ENCODE measurements around the gene DOLPP1.
"Not testable (repeated sequence)": the region's sequence is repeated elsewhere in the genome, so short reads cannot be mapped to it uniquely, and the experiment has no call there.

Gene DOLPP1

DNA sequence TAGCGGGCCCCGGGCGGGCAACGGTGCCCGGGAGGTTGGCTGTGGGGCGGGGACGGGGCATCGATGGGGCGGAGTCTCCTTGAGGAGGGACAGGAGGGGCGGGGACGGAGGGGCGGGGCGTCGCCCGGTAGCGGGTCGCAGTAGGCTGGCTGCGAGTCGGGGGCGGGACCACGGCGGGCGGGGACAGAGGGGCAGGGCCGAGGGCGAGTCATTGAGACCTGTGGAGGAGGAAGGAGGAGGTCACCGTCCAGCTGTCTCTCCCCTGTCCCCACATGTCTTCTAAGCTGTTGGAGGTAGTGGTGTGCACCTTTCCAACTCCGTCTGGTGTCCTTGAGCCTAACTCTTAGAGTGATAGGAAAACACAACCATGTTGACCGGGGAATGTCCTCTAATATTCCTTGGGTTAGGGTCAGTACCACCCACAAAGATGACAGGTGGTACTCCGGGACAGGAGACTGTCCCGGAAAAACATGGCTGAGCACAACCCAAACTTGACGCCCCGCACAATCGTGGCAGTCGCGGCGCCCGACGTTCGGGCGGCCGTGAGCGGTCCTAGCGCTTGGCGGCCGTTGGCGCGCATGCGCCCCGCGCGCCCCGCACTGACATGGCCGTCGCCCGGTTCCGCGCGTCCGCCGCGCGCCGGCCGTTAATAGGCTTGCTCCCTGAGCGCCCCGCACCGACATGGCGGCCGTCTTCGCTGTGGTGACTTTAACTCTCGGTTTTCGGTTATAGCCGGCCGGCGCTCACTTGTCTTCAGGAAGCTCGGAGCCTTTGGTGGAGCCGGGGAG is 30.0 kb downstream of the DOLPP1 start, which contains the start of the genes CRAT and PTPA:
Gene CRAT (minus strand): TSS at position 54 of the 788 bp plus-strand sequence. CDS start 284 bp downstream, outside the sequence.
Gene PTPA (plus strand): TSS at position 676 of the 788 bp plus-strand sequence. CDS start 186 bp downstream, outside the sequence.
- FAIRE-seq, result no peak
- DNase-seq (ENCODE audit: low spot score), result peak; percentile 89

DNA sequence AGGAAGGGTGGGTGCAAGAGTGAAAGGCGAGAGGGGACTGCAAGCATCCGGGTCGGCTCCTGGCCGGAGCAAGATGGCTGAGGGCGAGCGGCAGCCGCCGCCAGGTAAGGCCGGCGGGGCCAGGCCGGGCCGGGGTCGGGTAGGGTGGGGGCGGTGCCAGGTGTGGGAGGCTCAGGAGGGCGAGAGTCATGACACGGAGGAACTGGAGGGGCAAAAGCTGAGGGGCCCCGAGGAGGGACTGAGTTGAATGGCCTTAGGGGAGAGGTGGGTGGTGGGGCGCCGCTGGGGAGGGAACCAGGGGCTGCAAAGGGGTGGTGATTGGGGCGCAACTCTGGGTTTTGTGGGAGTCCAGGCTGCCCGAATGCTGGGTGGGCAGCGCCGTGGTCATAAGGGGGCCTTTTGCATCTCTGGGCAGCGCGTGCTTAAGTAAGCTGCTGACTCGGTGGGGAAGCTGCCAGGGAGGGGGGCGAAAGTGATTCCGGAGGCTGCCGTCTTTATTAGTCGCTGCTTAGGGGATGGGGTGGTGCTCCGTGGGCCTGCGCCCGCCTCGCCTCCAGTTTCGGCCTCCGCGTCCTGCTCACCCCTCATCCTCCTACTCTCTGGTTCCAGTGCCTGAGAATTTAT is 30.7 kb downstream of the DOLPP1 start:
- peak; percentile 28 for DNase-seq (ENCODE audit: low spot score)
- FAIRE-seq, result no peak

DNA sequence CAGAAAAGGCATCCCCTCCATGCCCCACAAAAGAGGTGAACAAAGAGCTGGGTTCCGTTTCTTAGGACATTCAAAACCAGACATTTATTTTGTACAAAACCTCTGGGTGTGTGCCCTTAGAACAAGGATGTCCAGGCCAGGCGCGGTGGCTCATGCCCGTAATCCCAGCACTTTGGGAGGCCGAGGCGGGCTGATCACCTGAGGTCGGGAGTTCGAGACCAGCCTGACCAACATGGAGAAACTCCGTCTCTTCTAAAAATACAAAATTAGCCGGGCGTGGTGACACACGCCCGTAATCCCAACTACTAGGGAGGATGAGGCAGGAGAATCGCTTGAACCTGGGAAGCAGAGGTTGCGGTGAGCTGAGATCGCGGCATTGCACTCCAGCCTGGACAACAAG is 31.6 kb downstream of the DOLPP1 start:
- not testable (repeated sequence) for FAIRE-seq; DNase-seq (ENCODE audit: low spot score)

DNA sequence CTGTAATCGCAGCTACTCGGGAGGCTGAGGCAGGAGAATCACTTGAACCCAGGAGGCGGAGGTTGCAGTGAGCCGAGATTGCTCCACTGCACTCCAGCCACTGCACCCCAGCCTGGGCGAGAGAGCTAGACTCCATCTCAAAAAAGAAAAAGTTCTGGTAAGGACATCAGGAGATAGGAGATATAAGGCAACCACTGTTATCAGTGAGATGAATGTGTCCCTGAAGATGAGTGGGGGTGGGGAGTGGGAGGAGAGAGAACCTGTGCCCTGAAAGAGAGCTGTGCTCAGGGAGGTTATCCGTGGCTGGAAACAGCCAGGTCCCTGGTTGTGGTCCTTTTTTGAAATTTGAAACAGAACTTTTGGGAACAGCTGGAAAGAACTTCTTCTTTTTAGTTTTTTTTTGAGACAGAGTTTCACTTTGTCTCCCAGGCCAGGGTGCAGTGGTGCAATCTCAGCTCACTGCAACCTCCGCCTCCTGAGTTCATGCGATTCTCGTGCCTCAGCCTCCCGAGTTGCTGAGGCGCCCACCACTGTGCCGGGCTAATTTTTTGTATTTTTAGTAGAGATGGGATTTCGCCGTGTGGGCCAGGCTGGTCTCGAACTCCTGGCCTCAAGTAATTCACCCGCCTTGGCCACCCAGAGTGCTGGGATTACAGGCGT is 32.9 kb downstream of the DOLPP1 start:
- FAIRE-seq (no peak), DNase-seq (ENCODE audit: low spot score) (no peak)

DNA sequence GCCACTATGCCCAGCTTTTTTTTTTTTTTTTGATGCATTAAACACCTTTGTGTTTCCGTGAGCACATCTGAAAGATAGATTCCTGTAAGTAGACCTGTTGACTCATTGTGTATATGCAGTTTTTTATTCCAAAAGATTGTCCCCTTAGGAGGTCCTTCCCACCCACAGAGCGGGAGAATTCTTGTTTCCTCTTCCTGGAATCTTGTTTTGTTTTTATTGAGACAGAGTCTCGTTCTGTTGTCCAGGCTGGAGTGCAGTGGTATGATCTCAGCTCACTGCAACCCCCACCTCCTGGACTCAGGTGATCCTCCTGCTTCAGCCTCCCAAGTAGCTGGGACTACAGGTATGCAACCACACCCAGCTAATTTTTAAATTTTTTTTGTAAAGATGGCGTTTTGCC is 37.9 kb downstream of the DOLPP1 start:
- no peak for FAIRE-seq
- no peak for DNase-seq (ENCODE audit: low spot score)

DNA sequence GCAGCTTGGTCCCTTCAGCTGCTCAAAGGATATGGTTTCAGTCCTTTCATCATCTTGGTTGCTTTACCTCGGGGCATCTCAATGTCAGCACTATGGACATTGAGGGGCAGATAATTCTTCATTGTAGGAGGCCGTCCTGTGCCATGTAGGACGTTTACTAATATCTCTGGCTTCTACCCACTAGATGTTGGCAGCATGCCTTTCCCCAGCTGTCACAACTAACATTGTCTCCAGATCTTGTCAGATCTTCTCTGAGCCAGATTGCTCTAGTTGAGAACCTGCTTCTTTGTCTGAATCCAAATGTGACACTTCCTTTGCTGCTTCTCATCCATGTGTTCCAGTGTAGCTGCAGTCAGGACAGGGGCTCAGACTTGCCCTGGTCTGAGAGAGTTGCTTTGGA is 40.6 kb downstream of the DOLPP1 start:
- FAIRE-seq (no peak), DNase-seq (ENCODE audit: low spot score) (no peak)

DNA sequence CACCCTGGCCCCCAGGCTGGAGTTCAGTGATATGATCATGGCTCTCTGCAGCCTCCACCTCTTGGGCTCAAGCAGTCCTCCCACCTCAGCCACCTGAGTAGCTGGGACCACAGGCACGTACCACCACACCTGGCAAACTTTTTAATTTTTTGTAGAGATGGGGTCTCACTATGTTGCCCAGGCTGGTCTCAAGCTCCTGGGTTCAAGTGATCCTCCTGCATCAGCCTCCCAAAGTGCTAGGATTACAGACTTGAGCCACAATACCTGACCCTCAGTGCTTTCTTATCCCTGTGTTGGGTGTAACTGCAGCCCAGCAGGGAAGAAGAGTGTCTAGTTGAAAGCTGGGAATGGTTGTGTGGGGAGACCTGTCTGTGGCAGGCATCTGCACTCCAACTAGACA is 41.2 kb downstream of the DOLPP1 start:
- DNase-seq (ENCODE audit: low spot score) (no peak), FAIRE-seq (no peak)

DNA sequence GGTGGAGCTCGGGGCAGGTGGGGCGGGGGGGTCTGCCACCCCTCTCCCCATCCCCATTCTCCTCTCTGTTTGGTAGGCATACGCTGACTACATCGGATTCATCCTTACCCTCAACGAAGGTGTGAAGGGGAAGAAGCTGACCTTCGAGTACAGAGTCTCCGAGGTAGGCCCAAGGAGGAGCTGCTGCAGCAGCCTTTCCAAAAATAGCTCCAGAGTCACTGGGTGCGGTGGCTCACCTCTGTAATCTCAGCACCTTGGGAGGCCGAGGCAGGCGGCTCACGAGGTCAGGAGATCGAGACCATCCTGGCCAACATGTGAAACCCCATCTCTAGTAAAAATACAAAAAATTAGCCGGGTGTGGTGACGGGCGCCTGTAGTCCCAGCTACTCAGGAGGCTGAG is 42.1 kb downstream of the DOLPP1 start:
- not testable (repeated sequence) for FAIRE-seq; DNase-seq (ENCODE audit: low spot score)

DNA sequence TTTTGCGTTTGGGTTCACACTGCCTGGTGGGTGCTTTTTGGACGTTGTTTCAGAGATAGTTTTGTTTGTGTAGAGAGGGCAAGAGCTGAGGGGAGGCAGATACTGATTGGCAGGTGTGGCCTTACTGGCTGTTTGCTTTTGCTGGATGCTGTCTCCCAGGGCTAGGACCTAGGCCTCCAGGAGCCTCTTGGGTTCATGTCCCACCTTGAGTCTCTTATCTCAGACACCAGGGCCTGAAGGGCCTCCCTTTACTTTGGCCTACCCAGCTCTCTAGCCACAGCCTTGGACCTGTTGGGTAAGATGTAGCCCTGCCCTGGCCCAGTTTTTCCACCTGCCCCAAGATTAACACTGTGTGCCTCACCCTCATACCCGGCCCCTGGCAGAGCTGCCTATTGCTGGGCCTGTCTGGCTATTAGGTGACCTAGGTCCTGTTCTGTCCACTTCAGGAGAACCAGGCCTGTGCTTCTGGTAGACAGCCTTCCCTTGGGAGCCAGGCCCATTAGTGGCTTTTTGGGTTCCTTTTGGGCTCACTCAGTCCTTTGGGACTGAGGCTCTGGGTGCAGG is 43.7 kb downstream of the DOLPP1 start:
- FAIRE-seq (no peak), DNase-seq (ENCODE audit: low spot score) (no peak)

DNA sequence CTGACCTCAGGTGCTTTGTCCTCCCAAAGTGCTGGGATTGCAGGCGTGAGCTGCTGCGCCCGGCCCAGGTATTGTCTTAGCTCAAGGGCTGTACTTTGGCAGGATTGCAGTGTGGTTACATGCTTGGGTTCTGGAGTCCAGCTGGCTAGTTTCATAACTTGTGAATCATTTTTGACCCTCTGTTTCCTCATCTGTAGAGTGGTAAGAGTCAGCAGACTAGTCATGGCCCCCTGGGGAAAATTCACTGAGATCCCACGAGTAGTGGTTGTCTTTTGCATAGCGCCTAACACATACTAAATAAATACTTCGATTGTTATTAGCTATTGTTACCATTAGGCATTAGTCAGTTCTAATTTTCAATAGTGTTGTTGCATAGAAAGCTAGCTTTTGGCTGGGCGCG is 44.6 kb downstream of the DOLPP1 start:
- peak; percentile 86 for DNase-seq (ENCODE audit: low spot score)
- FAIRE-seq, result peak; percentile 89

DNA sequence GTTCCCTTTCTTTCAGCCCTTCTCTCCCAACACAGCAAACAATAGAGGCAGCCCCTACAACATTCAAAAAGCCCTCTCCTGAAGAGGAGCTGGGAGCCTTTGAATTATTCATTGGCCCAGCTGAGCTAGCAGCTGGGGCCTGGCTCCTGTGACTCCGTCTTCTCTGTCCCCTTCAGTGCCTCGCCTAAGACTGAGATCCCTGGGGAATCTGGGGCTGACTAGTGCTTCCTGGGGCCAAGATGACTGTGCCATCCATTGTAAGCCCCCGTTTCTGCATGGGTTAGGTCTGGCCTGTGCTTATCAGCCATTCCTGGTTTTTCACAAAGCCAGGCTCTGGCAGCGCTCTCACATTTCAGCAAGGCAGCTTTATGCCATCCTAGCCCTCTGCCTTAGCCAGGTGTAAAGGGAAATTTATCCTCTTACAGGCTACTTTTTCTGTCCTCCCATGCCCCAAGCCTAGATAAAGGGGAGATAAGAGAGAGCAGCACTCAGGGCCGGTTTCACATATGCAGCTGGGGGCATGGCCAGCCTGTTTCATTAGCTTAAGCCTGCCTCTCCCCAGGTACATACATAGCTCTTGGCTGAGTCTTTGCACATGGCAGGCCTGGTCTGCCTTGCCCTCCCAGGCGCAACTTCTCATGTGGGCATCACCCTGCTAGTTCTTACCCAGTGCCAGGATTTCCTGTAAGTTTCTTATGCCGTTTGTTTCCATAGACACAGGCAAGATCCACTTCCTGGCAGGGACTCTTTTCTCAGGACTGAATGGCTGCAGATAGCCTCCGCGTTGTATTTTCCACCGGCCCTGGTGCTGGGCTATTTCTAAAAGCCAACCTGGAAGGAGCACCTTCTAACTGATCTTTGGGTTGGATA is 46.1 kb downstream of the DOLPP1 start:
- DNase-seq (ENCODE audit: low spot score) (no peak), FAIRE-seq (no peak)

DNA sequence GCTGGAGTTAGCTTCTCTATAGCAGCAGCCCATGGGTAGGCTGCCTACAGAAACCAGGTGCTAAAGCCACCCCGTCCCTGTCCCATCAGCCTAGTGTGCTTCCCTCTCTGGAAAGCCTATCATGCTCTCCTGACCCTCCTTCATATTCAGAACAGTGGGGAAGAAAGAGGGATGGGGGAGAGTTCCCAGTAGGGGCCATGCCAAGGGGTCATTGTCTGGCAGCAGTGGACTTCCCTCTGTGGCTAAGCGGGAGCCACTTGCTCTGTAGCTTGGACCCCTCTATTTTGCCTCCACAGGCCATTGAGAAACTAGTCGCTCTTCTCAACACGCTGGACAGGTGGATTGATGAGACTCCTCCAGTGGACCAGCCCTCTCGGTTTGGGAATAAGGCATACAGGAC is 47.8 kb downstream of the DOLPP1 start:
- no peak for FAIRE-seq
- no peak for DNase-seq (ENCODE audit: low spot score)

DNA sequence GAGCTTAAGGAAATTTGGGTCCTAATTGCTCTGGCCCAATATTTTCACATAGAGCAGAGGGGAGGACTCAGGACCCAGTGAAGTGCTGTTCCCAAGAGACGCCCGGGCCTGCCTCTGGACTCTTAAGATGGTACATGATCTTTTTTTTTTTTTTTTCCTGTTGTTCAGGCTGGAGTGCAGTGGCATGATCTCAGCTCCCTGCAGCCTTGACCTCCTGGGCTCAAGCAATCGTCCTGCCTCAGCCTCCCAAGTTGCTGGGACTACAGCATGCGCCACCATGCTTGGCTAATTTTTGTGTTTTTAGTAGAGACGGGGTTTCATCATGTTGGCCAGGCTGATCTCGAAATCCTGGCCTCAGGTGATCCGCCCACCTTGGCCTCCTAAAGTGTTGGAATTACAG is 49.4 kb downstream of the DOLPP1 start:
- DNase-seq (ENCODE audit: low spot score); FAIRE-seq: not testable (repeated sequence)

DNA sequence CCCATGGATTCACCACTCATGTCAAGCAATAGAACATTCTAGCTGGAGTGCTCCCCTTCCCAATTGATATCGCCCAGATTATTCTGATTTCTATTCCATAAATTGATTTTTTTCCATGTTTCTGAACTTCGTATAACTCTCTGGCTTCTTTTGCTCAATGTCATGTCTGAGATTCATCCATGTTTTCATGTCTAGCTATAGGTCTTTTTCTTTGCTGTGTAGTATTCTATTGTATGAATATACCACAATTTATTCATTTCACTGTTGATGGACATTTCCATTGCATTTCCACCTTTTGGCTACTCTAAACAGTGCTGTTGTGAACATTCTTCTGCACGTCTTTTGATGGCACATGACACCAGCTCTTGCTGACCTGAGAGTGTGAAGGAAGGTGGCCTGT is 49.9 kb downstream of the DOLPP1 start:
- no peak for FAIRE-seq
- DNase-seq (ENCODE audit: low spot score), result no peak

DNA sequence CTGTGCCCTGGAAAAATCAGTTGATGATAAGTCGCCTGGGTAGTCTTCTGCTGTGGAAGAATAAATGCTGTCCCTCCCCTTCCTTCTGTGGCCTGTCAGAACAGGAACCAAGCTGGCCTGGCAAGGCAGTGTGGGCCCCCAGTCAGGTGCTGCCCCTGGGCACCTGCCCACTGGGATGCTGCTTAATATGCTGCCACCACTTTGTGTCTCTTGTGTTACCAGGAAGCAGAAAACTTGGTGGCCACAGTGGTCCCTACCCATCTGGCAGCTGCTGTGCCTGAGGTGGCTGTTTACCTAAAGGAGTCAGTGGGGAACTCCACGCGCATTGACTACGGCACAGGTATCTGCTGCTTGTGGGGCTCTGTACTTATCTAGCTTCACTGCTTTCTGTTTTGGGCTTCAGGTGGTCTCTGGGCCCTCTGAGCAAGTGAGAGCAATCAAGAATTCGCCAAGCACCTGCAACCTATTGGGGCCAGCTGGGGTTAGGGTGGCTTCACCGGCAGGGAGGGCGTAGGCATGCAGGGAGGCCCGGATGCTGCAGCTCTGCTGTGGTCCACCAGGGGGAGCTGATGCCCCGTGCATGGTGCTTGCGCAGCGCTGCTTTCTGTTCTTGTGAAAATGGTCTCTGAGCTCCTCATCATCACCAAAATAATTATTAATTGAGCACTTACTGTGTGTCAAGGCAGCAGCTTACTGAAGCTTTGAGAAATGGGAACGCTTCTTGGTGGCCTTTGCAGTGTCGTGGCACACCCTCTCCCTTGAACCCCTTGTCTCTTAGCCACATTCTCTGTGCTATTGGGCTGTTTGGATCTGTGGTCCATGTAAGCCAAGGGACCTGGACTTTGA is 50.6 kb downstream of the DOLPP1 start:
- DNase-seq (ENCODE audit: low spot score), result peak; percentile 49
- FAIRE-seq, result no peak

DNA sequence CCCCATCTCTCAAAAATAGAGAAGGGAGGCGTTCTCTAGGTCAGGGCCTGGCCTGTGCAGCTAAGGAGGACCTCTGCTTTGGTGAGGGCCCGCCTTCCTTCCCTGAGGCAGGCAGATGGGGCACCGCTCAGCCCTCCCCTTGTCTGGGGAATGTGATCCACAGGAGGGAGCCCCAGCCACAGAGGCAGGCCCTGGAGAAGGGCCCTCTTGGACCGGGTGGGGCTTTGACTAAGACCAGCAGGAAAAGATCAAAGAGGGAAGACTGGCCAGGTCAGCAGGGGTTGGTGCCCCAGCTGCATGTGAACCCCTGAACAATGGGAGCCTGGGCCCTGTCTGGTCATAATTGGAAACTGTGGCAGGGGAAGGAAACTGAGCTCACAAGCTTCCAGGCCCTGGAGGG is 52.2 kb downstream of the DOLPP1 start:
- DNase-seq (ENCODE audit: low spot score) (no peak), FAIRE-seq (no peak)

DNA sequence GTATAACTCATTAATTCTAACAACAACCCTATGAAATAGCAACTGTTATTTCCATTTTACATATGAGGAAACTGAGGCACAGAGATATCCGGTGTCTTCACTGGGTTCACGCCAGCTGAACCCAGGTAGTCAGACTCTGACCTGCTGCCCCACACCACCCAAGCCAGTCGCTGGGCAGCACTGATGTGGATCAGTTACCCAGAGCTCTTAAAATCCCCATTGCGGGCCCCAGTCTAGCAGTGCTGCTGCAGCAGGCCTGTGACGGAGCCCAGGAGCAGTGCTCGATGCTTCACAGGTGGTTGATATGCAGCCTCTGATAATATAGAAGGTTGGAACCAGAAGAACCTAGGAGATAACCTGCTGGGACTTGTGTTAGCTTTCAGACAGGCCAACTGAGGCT is 54.6 kb downstream of the DOLPP1 start:
- FAIRE-seq, result no peak
- no peak for DNase-seq (ENCODE audit: low spot score)

DNA sequence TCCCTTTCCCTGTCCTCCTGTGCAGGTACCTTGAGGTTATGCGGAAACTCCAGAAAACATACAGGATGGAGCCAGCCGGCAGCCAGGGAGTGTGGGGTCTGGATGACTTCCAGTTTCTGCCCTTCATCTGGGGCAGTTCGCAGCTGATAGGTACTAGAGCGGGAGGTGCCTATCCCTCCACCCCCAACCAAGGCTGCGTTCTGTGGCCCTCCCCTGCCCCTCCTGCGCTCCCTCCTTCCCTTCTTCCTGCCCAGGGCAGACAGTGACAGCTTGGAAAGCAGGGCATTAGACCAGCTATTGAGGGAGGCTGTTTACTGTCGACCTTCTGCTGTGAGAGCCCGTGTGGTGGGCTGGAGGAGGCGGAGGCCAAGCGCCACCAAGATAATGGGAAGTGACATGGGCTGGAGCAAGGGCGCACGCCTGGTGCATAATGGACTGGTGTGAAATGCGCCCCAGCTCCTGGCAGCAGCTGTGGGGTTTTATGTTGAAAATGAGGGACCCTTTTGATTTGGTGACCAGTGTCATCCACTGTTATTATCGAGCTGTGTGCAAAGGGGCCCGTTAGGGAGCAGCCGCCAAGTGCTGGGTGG is 55.6 kb downstream of the DOLPP1 start:
- DNase-seq (ENCODE audit: low spot score) (no peak), FAIRE-seq (no peak)

DNA sequence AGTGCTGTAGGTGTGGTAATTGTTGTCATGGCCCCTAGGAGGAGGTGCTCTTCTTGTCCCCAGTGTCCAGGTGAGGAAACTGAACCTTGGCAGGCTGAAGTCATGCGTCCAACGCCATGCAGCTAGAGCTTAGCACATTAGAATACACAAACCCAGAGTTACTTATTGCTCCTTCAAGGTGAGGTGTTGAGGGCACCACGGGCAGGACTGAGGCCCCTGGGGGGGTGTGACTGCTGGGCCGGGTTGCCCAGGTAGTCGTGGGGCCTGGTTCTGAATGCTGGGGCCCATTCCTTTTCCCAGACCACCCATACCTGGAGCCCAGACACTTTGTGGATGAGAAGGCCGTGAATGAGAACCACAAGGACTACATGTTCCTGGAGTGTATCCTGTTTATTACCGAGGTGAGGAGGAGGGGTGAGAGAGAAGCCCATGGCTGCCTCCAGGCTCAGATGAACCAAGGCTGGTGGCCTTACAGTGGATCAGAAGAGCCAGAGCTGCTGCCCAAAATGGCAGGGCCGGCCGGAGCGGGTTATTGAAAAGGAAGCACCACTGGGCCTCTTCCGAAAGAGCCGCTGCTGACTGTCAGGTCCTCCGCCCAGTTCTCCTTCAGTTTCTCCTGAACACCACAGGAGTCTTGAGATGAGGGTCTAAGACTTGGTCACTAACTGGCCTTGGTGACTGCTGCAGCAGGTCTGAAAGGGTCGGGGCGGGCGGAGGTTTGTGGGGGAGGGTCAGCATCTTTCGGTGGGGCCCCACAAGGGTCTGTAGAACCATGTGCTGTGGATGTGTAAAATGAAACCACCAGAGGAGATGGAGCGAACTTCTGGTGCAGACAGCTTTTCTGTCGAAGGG is 56.6 kb downstream of the DOLPP1 start:
- DNase-seq (ENCODE audit: low spot score) (no peak), FAIRE-seq (no peak)
